ENCODE results near the gene PRKN.

DNA sequence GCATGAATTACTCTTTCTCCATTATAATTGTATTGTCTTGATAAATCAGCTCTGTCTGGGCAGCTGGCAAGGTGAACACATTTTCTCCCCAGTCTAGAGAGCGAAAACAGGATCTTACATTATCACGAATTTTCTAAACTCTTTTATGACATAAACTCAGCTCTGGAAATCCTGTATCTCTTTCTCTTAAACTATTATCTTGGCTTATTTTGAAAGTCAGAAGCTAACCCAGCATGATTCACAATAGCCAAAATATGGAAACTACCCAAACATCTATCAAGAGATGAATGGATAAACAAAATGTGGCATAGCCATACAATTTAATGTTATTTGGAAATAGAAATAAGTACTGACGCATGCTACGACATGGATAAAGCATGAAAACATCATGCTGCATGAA is 1427.8 kb downstream of the PRKN start:
- TF ChIP-seq POLR2A (IDR thresholded peaks at IDR 0.05; ENCODE audit: low read length) (no peak), GATA1 (IDR thresholded peaks at IDR 0.05; ENCODE audit: low read depth, low read length) (no peak)
